Caco-2 (cell line): ENCODE measurements around the gene CCDC124. TPM values are rescaled to one million over a fixed set of nuclear protein-coding genes. Genes with fewer than 3 reads are reported as not detected.

Experiments
- BruUV-seq: library from RNA; stranded (reverse); fragments of 400-500 nt; replicated peaks from 2 replicates; lab custom pipeline; 2021; lab: Mats Ljungman, UMichigan
- CTCF ChIA-PET: fragments of 300-600 bp; sonication (Branson Sonifier 250); formaldehyde crosslinking; loops from one replicate; lab custom pipeline; 2022; ENCODE audit warnings: antibody characterized with exemption; lab: Charles Lee
- POLR2A ChIA-PET: fragments of 300-600 bp; sonication (Branson Sonifier 250); formaldehyde crosslinking; loops from one replicate; lab custom pipeline; 2022; ENCODE audit warnings: antibody characterized with exemption; lab: Charles Lee
- DNase-seq, 2 experiments: peaks; one replicate each; pipeline versions ENCODE4 v3.0.0 to v3.0.0-alpha.2; 2020 to 2022
- H3K27me3 ChIP-seq: replicated peaks from 2 replicates; pipeline ENCODE4 v1.6.0; 2011; ENCODE audit warnings: low read length; ENCODE audit not compliant: control insufficient read depth, insufficient read depth
- H3K36me3 ChIP-seq: 2 replicates; pipeline ENCODE4 v1.5.1; 2011; ENCODE audit warnings: low read length; ENCODE audit not compliant: control insufficient read depth, insufficient read depth
- H3K4me1 ChIP-seq: fragments of 250-450 bp; sonication (Bioruptor Pico); 2 replicates; pipeline ENCODE4 v1.5.1; 2020; ENCODE audit warnings: mild to moderate bottlenecking
- H3K4me3 ChIP-seq: 2 replicates; pipeline ENCODE4 v1.5.1; 2011; ENCODE audit warnings: low read depth, mild to moderate bottlenecking, control low read depth, low read length
- H3K9me3 ChIP-seq: fragments of 250-450 bp; sonication (Bioruptor Pico); 2 replicates; pipeline ENCODE4 v1.5.1; 2020; ENCODE audit warnings: mild to moderate bottlenecking, moderate library complexity
- H3K27ac Mint-ChIP-seq: one replicate; pipeline ENCODE4 v1.8.0; 2022; ENCODE audit warnings: mixed read lengths; ENCODE audit not compliant: unreplicated experiment
- H3K27me3 Mint-ChIP-seq: one replicate; pipeline ENCODE4 v1.8.0; 2022; ENCODE audit warnings: mixed read lengths; ENCODE audit not compliant: insufficient read depth, unreplicated experiment
- H3K36me3 Mint-ChIP-seq: one replicate; pipeline ENCODE4 v1.8.0; 2022; ENCODE audit warnings: mild to moderate bottlenecking, mixed read lengths; ENCODE audit not compliant: insufficient read depth, unreplicated experiment
- H3K4me1 Mint-ChIP-seq: one replicate; pipeline ENCODE4 v1.8.0; 2022; ENCODE audit warnings: low read depth, mixed read lengths; ENCODE audit not compliant: unreplicated experiment
- H3K4me3 Mint-ChIP-seq: one replicate; pipeline ENCODE4 v1.8.0; 2022; ENCODE audit warnings: mild to moderate bottlenecking, moderate library complexity, mixed read lengths; ENCODE audit not compliant: unreplicated experiment
- H3K9me3 Mint-ChIP-seq: one replicate; pipeline ENCODE4 v1.8.0; 2022; ENCODE audit warnings: mixed read lengths; ENCODE audit not compliant: unreplicated experiment
- CTCF ChIP-seq, 2 experiments: fragments of 200-600 bp in 1 of 2; IDR thresholded peaks; 1 replicate in 1 of 2; 2 replicates in 1 of 2; pipeline versions ENCODE4 v1.5.1 to v1.8.0; 2011 to 2022; ENCODE audit warnings: antibody characterized with exemption in 1 of 2, control low read depth in 1 of 2, inconsistent platforms in 1 of 2, low read depth in 1 of 2, low read length in 1 of 2, mild to moderate bottlenecking in 1 of 2, moderate library complexity in 1 of 2; ENCODE audit not compliant: insufficient read depth in 1 of 2, severe bottlenecking in 1 of 2, unreplicated experiment in 1 of 2
- intact Hi-C: fragments of 100-400 bp; cut with micrococcal nuclease; formaldehyde crosslinking; loops from one replicate; pipeline ENCODE4 v1.10.0; 2022; ENCODE audit not compliant: unreplicated experiment
- total RNA-seq: library from RNA; stranded (reverse); gene quantifications from 2 replicates; pipeline ENCODE4 v1.2.3, GENCODE V29; 2022

CCDC124 gene
- total RNA-seq, 1 experiment from 2014 or later, result 73.3 TPM

GRCh38 chr19:17948514-17948900, 15.7 kb downstream of the CCDC124 start:
- Histone ChIP-seq H3K9me3 (no peaks in the 10 kb centered on the region), H3K27me3 (peaks cover 3% of the 10 kb centered on the region), H3K4me3 (peak overlapping the region; percentile 52), H3K4me1 (peaks cover 17% of the 10 kb centered on the region), H3K36me3 (no peaks in the 10 kb centered on the region)
- intact Hi-C loops, result no loop called here
- Mint-ChIP-seq H3K9me3 (no peaks in the 10 kb centered on the region), H3K4me1 (peaks cover 12% of the 10 kb centered on the region), H3K4me3 (peak overlapping the region; percentile 87), H3K36me3 (peaks cover 24% of the 10 kb centered on the region), H3K27me3 (peaks cover 2% of the 10 kb centered on the region), H3K27ac (no peak overlapping the region)
- POLR2A ChIA-PET, result interaction anchor here (0.6 kb wide), 1 partner anchor 89 kb away, joined by 6 read pairs; the partner anchor contains the start of gene RPL18A
- TF ChIP-seq CTCF (IDR thresholded peaks at IDR 0.05; ENCODE audit: insufficient read depth in 1 of 2, low read depth in 1 of 2, low read length in 1 of 2, severe bottlenecking in 1 of 2, unreplicated experiment in 1 of 2), result no peak
- CTCF ChIA-PET, result interaction anchor here (0.6 to 0.9 kb wide), 4 partner anchors 11 to 476 kb away, joined by 3 to 4 read pairs (median 4); partner anchors contain the start of gene GDF15
- BruUV-seq, result no TSS peak
- no peak for DNase-seq

- Mint-ChIP-seq H3K4me3 (peak overlapping the region; percentile 87), H3K36me3 (peaks cover 24% of the 10 kb centered on the region), H3K9me3 (no peaks in the 10 kb centered on the region), H3K4me1 (peaks cover 12% of the 10 kb centered on the region), H3K27ac (no peak overlapping the region), H3K27me3 (peaks cover 2% of the 10 kb centered on the region)
- Histone ChIP-seq H3K27me3 (peaks cover 3% of the 10 kb centered on the region), H3K36me3 (no peaks in the 10 kb centered on the region), H3K9me3 (no peaks in the 10 kb centered on the region), H3K4me3 (no peak overlapping the region), H3K4me1 (peaks cover 21% of the 10 kb centered on the region)
- CTCF ChIA-PET, result interaction anchor here (0.6 to 1.2 kb wide), 6 partner anchors 10 to 477 kb away, joined by 3 to 9 read pairs (median 4); partner anchors contain the start of gene GDF15
- no TSS peak for BruUV-seq
- TF ChIP-seq CTCF (IDR thresholded peaks at IDR 0.05; ENCODE audit: insufficient read depth in 1 of 2, low read depth in 1 of 2, low read length in 1 of 2, severe bottlenecking in 1 of 2, unreplicated experiment in 1 of 2), result no peak
- POLR2A ChIA-PET, result interaction anchor here (0.6 kb wide), 2 partner anchors 90 to 253 kb away, joined by 3 to 6 read pairs; partner anchors contain the start of gene RPL18A
- intact Hi-C loops, result no loop called here
- DNase-seq, result no peak
Measured at GRCh38 chr19:17948931-17949930, 16.4 kb downstream of the CCDC124 start.

- TF ChIP-seq CTCF (IDR thresholded peaks at IDR 0.05; ENCODE audit: insufficient read depth in 1 of 2, low read depth in 1 of 2, low read length in 1 of 2, severe bottlenecking in 1 of 2, unreplicated experiment in 1 of 2), result no peak
- H3K4me1 ChIP-seq, result peaks cover 23% of the 10 kb centered on the region
- Mint-ChIP-seq H3K27ac (no peak overlapping the region), H3K9me3 (no peaks in the 10 kb centered on the region), H3K4me1 (peaks cover 12% of the 10 kb centered on the region), H3K36me3 (peaks cover 24% of the 10 kb centered on the region), H3K27me3 (peaks cover 2% of the 10 kb centered on the region), H3K4me3 (peak overlapping the region; percentile 66)
- ChIA-PET CTCF (interaction anchor here (0.7 to 1.2 kb wide), 2 partner anchors 12 to 68 kb away, joined by 3 to 9 read pairs; no protein-coding TSS in a partner anchor), POLR2A (interaction anchor here (0.6 kb wide), 1 partner anchor 253 kb away, joined by 3 read pairs; no protein-coding TSS in a partner anchor)
- H3K4me3 ChIP-seq, result no peak overlapping the region; the same call in 1 of the 2 replicates
- DNase-seq, result no peak
- H3K27me3 ChIP-seq, result peaks cover 3% of the 10 kb centered on the region
- intact Hi-C loops, result no loop called here
- BruUV-seq, result no TSS peak
- H3K36me3 ChIP-seq, result no peaks in the 10 kb centered on the region
- no peaks in the 10 kb centered on the region for H3K9me3 ChIP-seq
Measured at GRCh38 chr19:17949956-17950309, 17.1 kb downstream of the CCDC124 start.
